NCI-H1930 (cell line): ENCODE results near the gene NUDT14.

Experiments used
- DNase-seq, 2 experiments: peaks; one replicate each; lab custom pipeline; 2025; lab: John Stamatoyannopoulos, UW

NUDT14 gene

DNA sequence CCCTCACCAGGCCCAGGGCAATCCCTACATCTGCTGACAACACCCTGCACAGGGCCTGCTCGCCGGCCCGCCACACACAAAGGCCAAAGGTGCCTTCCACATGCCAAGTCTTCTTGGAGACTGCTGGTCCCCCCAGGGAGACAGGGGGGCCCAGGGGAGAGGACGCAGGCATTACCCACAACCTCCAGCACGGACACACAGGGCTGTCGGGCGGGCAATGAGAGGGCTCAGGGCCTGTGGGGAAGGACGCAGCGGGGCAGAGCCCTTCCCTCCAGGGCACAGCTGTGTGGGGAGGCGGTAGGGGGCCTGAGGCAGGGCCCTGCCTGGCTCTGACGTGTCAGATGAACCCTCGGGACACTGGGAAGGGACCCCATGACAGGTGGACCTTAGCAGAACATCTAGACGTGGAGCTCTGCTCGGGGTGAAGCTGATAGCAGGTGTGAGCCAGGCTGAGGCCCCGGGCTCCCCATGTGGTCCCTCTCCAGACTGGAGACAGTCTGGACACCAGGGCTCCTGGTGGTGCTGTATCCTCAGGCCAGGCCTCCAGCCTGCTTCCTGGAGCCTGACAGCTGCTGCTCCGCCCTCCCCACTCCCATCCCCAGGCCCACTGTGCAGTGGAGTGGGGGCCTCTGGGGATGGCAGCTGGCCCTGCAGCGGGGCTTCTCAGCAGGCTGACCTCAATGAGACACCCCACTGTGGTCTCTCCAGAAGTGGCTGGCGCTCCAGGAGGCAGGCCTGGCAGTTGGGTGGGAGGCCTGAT is 31.6 kb upstream of the NUDT14 start:
- DNase-seq = no peak

DNA sequence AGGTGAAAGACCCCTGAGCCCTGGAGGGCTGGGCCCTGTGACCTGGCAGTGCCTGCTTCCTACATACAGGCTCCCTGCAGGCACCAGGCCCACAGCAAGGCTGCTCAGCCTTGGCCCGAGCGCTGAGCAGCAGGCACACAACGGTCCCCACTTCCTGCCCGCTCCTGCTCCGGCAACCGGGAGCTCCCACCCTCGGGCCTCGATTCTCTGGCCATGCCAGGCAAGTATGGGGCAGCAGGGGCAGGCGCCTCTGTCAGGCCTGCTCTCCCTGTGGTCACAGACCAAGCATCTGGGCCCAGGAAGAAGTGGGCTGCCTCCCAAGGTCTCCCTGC is 30.6 kb upstream of the NUDT14 start:
- DNase-seq = no peak

DNA sequence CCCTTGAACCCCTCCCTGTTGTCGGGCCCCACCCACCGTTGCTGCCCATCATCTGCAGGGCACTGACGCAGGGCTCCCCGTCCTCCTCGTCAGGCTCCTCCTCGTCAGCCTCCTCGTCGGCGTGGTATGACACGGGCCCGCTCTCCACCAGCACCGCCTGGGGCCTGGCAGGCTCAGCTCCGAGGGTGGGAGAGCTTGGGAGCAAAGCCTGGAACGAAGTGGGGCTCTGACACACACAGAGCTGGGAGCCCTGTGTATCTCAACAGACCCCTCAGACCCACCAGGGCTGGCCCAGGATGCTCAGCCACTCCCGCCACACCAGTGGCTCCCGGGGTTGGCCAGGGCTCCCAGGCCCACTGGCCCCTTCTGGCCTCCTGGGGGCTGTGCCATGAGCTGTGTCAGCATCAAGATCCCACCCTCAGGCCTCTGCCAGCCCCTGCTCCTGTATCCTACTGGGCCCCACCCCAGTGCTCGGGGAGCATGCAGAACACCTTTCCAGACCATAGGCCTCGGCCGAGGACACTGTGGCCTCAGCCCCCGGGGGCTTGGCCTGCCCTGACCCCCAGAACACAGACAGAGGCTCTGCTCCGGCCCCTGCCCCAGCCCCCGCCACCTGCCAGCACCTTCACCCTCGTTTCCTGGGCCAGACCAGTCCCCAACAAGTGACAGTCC is 30.1 kb upstream of the NUDT14 start:
- DNase-seq = no peak

GRCh38 chr14:105210266-105211025 is 29.3 kb upstream of the NUDT14 start:
- DNase-seq = no peak

DNA sequence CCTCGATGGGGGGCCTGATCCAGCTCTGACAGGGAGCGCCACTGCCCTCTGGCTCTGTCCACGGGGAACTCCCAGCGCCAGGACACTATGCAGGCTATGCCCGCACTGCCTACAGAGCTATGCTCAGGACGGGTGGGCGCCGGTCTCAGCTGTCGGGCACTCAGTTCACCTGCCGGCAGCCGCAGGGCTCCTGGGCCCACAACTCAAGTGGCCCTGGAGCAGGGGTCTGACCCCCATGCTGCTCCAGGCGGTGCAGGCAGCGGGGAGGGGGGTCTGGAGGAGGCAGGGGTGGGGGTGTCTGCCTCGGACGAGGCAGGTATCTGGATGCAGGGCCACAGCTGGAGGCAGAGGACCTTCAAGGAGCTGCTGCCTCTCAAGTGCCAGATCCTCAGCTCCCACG is 28.5 kb upstream of the NUDT14 start:
- DNase-seq = no peak

DNA sequence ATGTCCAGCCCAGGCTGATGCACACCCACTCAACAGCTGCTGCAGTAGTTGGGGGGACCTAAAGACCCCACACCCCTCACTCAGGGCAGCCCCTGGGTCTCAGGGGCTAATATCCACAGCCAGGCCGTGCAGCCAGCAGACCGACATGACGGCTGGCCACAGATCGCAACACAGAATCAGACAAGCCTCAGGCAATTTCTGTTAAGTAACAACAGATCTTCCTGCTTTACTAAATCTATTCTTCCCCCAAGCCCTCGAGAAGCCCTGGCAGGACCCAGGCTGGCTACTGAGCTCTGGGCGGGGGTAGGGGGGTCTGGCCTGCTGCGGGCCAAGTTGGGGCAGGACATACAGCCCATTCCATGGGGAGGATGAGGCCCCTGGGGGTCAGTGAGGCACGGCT is 28.0 kb upstream of the NUDT14 start:
- DNase-seq = no peak

DNA sequence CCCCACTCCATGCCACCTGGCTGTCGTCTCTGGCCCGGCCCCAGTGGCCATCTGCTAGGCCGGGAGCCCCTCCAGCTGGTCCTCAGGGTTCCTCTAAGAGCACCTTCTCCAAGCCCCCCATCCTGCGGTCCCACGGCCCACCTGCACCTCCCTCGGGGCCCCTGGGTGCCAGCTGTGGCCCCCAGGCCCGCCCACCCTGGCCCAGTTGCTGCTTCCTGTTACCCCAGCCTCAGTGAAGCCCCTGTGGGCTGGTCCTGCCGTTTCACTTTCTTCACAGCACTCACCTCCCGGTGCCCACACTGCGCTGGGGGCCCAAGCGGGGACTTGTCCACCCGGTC is 27.6 kb upstream of the NUDT14 start:
- DNase-seq = no peak

DNA sequence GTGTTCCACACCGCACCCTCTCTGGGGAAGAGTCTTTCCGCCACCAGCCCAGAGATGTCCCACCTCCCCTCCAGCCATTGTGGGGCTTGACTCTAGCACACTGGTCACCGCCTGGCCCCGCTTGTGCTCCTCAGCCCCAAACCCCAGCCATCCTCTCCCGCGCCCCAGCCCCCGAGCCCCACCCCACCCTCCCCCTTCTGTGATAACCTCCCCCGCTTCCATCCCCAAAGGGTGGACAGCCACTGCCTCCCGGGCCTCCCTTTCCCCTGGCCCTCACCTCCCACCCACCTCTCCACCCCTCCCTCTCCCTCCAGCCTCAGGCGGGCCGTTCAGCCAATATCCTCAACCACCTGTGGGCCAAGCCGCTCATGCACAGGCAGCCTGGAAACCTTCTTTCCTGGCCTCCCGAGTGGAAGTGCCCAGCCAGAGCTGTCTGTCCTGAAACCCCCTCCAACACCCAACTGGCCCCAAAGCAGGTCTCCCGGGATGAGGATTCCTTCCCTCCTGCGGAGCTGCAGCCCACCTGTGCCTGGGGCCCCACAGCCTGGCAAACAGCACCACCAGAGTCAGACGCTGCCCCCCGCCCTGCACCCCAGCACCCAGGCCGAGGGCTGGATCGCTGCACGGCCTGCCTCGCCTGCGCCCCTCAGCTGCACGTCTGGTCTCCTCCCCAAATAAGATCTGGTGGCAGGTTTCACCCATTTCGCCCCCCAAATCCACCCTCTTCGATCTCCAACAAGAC is 27.1 kb upstream of the NUDT14 start:
- DNase-seq = no peak

GRCh38 chr14:105207460-105207901 is 26.4 kb upstream of the NUDT14 start:
- no peak for DNase-seq

DNA sequence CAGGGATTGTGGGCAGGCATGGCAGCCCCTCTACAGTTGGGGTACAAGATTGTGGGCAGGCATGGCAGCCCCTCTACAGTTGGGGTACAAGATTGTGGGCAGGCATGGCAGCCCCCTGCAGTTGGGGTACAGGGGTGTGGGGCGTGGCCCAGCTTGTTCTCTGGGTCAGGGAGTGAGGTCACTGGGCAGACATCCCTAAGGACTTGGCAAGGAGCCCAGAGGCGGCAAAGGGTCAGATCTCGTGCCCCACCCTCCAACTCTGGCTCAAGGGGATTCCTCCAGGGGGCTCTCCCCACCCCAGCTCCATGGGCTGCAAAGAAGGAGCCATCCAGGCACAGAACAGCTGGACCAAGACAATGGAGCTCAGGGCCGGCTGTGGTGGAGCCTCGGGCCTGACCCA is 25.8 kb upstream of the NUDT14 start:
- DNase-seq = no peak

GRCh38 chr14:105205673-105206208 is 24.6 kb upstream of the NUDT14 start:
- no peak for DNase-seq

DNA sequence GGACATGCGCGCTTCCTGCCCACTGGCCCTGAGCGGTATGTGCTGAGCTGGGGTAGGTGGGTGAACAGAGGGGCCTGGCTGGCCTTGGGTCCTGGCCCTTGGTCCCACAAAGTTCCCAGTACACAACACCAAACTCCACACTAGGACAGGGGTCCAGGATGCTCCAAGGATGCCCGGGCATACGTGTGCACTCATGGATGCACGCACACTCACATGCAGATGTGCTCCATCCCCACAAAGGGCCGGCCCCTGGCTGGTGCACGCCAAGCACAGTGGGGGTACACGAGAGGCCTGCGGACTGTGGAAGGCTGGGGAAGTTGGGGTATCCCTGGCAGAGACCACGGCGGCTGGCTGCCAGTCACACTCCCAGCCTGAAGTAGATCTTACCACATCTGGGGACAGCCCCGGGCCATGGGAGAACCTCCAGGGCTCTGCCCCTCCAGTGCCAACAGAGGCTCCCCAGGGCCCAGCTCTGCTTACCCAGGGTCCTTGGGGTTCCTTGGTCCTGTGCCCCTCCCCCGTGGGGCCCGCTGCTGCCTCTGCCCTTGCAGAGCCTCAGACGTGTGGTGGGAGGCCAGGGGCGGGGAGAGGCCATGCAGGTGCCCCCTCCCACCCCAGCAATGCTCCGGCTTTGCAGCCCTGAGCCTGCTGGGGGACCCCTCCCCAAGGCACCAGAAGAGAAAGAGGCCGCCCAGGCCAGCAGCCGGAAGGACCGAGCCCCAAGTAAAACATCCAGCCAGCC is 24.0 kb upstream of the NUDT14 start:
- DNase-seq = no peak

DNA sequence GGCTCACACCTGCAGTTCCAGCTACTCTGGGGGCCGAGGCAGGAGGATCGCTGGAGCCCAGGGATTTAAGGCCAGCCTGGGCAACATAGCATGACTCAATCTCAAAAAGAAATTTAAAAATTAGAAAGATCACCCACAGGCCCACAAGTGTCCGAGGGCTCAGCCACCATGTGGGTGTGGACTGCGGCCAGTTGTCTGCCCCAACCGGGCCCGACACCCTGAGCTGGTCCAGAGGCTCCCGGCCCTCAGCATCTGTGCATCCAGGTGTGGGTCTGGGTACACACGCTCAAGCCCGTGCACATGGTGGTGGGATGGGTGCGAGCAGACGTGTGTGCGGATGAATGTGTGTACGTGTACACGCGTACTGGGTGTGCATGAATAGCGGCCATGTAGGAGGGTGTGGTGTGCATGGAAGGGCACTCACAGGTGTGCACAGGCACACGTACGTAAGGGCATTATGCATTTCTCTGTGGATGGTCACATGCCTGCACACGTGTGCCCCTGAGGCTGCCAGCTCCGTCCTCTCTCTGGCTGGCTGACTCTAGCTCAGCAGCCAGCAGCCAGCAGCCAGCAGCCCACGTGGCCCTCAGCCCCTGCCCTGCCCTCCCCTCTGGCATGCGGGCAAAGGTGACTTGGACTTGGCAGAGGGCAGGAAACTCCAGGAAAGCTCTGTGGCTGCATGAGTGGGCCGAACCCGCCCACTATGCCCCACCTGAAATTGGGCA is 23.3 kb upstream of the NUDT14 start:
- no peak for DNase-seq

DNA sequence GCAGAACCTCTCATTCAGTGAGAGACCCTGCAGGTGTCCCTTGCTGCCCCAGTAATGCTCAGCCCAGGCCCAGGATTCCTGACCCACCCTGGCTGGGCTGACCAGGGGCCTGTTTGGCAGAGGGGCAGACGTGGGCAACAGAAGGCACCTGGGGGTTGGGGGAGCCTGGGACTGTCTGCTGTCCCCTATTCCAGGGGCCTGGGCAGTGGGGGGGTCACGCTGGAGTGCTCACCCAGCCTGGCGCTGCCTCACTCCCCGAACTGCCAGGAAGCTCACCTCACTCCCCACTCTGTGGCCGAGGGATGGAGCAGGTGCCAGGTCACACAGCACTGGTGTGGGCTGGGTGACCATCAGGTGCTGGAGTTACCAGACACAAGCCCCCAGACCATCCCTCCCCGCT is 22.6 kb upstream of the NUDT14 start:
- DNase-seq = no peak

DNA sequence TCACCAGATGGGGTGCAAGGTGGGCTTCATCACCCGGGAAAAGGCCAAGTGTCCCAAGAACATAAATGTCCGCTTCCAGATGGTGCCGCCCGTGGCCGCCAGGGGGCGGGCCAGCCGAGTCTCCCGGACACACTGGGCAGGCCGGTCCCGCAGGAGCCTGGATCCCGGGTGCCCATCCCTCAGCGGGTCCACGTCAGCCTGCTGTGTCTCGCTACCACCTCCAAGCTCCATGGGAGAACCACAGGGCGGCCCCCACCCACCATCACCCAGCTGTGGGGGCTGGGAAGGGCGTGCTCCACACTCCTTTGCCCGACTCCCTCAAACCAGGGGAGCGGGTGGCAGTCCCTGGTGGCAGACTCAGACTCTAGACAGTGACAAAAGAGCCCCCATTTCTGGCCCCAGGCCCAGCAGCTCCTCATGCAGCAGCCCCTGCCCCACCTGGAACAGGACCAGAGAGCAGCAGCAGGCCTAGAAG is 22.0 kb upstream of the NUDT14 start:
- DNase-seq = peak; percentile 18 to 62

- DNase-seq = no peak
These were observed 20.9 kb upstream of the NUDT14 start for GRCh38 chr14:105201925-105202513.

DNA sequence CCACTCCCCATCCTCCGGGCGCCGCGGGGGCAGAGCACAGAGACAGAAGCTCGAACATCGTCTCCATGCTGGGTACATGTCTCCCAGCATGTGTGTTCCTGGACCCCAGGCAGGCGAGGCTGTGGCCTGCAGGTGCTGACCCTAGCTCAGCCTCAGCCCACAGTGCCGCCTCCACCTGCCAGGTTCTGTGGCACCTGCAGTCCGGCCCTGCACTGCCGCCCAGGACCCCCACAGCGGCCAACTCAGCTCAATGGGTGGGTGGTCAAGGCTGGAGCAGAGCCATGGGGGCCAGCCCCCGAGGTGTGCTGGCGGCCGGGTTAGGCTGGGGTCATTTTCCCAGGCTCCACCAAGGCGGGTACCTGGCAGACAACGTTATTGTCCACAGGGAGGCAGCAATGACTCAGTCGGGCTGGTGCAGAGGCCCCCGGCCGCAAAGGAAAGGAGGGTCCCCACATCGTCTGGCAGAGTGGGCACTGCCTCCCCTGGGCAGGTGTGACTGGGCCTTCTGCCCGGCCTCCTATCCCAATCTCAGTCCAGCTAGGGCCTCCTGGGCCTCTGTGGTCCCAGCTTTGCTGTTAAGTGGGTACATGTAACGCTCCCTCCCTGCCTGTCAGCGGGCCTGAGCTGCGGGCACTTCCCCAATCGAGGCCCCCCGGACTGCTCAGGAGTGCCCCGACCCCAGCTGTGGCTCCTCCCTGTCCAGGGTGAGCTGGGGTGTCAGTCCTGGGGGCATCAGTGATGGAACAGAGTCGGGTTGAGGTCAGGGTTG is 20.2 kb upstream of the NUDT14 start:
- DNase-seq = no peak

- no peak for DNase-seq
These were observed 19.5 kb upstream of the NUDT14 start for GRCh38 chr14:105200641-105201040.

DNA sequence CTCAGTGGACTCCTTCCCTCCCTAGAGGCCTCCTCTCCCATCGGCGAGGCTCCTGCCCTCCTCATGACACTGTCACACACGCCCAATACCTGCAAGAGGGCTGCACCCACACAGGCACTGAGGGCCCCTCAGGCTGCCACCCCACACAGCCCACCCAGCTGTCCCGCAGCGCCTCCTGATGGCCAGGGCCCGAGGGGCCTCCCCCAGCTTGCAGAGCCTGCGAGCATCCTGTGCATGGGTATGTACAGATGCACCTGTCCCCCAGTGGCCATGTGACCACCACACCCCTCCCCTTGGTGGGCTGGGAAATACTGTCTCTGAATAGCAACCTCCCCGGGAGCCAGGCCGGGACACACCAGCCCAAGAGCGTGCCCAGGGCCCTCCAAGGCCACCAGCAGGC is 19.0 kb upstream of the NUDT14 start:
- no peak for DNase-seq

DNA sequence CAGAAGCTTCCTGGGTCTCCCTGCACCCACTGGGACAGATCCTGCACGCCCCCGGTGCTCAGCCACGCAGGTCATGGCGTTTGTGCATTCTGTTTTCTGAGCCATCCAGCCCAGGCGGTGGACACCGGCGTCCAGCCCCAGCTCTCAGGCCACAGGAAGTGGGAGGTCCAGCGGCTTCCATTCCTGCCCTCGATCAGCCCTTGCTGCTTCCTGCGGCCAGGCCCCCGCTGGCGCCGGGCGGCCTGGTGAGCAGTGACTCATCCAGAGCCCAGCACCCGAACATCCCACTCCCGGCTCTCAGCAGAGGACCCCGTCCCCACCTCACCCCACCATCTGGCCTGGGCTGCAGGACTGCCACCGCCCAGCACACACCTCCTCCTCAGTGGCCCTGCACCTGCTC is 18.0 kb upstream of the NUDT14 start:
- DNase-seq = no peak
